Stimulated activated CD4-positive, alpha-beta T cell treated with anti-CD3 and anti-CD28 coated beads, Interleukin-12 subunit alpha, Interleukin-12 subunit beta, amount 100 ng/mL, for 24 hours (primary cell): ENCODE measurements around the gene CHERP.

Experiments
- DNase-seq, 2 experiments: peaks; one replicate each; pipeline ENCODE4 v3.0.0-alpha.2; 2020; ENCODE audit warnings: low read depth in 2 of 2

Gene CHERP

DNA sequence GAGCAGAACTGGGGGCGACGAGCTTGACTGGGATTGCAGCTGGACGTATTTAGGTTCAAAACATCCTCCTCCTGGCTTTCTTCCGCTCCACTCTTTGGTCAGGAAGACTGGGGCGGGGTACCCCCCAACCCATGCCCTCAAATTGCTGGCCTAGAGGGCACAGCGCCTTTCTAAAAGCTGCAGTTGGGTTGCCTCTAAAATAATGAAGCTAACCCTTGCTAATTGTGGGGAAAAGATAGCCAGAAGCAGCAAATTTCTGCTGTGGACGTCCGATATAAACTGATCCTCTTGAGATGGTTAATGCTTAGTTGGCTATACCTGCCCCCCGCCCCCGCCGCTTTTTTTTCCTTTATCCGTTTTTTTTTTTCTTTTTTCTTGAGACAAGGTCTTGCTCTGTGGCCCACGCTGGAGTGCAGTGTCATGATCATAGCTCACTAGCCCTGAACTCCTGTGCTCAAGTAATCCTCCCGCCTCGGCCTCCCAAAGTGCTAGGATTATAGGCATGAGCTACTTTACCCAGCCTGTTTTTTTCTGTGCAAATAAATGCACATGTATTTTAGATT, 754 bp upstream of the CHERP start:
- no peak for DNase-seq

DNA sequence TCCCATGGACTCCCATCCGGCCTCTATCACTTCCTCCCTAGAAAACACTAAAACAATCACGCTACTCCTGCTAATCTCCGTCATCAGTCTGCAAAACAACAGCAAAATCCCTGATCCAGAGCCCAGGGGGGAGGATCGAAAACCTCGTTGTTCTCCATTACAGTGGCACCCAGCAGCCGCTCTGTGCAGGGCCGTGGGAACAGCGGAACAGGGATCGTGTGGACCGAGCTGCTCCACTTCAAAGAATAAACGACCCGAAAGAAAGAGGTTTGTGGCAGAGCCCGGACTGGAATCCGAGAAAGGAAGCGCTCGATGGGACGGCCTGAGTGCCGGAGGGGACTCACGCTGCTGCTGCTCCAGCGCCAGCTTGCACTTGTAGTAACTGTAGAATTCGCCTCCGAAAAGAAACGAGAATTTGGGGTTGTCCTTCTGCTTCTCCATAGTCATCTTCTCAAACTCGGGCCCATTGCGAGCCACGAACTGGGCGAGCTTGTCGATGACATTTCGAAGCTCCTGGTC, 652 bp downstream of the CHERP start:
- no peak for DNase-seq

DNA sequence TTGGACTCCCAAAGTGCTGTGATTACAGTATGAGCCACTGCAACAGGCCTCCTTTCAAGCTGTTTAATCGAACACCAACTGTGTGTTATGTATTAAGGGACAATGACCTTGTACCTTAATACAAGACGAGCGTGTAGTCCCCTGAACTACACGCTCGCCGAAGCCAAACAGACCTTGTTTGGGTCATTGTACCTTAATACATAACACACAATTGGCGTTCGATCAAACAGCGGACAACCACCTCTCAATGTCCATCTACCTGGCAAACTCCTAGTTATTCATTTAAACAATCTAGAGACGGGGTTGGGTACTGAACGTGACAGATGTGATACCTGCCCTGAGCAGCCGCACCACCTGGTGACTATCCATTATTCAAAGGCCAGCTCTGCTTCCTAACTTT, 1.3 kb downstream of the CHERP start:
- DNase-seq = no peak

DNA sequence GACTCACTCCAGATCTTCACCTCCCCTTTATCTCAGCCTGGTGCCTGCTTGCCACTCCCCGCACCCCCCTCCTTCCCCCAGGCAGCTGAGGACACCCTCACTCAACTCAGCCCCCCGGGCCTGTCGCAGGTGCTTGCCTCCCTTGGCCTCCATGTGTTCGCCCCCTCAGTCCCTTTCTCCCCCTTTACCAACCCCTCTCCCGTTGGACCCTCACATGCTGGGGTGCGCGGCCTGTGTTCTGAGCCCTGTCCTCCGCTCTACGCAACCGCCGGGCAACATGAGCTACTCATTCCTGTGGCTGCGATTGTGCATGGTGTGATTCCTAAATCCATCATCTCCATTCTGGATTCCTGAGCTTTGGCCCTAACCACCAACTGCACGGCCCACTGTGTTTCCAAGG, 5.1 kb downstream of the CHERP start:
- no peak for DNase-seq

DNA sequence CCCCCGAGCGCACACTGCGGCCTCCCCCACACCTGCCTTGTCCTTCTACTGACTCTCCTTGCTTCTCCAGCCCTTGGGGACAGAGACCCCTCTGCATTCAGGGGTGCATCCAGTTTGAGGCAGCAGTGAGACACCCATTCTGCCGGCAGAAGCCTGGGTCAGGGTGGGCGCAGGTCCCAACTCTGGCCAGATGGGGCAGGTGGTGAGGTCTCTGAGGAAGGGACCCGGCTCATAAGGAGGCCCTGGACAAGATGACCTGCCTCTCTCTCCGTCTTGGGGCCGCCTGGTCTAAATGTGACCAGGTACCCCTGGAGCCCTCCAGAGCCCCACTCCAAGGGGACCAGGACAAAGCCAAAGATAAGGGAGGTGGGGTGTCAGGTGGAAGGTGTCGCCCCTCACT, 6.1 kb downstream of the CHERP start:
- no peak for DNase-seq

DNA sequence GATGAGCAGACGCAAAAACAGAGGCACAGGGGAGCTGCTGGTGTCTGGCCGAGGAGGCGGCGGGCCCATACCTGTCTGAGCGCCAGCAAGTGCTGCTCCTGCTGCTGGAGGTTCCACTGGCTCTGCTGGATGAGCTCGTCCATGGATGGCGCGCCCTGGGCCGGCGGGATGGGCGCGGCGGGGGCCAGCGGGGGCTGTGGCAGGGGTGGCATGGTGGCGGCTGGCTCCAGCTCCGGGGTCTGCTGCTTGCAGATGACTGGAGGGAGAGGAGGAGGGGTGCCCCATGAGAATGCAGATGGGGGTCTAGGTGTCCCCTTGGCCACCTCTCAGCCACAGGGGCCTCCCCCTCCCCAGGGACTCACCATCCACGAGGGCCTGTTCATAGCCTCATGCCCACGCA, 6.9 kb downstream of the CHERP start:
- DNase-seq = no peak

DNA sequence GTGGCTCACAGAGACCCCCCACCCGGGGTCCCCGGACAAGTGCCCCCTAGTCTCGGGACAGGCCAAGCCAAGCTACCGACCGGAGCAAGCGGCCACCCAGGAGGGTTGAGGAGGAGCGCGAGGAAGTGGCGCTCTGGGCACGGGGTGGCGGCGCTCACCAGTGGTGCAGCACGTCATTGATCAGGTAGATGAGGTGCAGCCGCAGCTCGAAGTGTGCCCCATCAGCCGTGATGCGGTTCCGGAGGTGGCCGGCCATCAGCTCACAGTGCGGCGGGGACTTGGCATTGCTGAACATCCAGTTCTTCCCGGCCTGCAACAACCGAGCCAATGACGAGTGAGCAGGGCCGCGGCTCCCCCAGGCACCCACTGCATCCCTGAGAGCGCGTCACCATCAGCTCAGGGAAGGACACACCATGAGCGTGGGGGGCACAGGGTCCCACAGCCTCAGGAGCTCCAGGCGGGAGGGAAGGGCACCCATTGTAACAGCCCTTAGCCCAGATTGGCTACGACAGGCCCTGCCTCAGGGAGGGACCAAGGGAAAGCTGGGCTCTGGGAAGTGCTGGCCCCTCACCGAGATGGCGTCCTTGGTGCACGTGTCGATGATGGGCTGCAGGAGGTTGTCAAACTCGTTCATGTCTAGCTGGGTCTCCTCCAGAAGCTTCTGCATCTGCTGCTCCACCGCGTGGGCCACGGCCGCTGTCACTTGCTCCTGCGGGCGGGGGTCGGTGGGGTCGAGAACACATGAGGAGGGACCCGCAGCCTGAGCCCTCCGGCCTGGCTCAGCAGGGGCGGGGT, 9.6 kb downstream of the CHERP start:
- DNase-seq = no peak

DNA sequence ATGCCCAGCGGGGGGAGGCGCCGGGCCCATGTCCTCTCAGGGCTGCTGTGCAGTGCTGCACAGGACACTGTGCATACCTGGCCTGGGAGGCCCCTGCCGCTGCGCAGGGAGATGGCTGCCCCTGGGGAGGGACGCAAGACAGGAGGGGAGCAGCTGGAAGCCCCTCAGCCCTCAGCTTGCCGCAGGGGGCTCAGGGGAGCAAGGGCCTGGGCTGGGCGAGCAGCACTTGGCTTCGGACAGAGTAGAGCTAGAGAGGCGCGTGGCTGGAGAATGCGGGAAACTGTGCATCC, 10.9 kb downstream of the CHERP start:
- no peak for DNase-seq

DNA sequence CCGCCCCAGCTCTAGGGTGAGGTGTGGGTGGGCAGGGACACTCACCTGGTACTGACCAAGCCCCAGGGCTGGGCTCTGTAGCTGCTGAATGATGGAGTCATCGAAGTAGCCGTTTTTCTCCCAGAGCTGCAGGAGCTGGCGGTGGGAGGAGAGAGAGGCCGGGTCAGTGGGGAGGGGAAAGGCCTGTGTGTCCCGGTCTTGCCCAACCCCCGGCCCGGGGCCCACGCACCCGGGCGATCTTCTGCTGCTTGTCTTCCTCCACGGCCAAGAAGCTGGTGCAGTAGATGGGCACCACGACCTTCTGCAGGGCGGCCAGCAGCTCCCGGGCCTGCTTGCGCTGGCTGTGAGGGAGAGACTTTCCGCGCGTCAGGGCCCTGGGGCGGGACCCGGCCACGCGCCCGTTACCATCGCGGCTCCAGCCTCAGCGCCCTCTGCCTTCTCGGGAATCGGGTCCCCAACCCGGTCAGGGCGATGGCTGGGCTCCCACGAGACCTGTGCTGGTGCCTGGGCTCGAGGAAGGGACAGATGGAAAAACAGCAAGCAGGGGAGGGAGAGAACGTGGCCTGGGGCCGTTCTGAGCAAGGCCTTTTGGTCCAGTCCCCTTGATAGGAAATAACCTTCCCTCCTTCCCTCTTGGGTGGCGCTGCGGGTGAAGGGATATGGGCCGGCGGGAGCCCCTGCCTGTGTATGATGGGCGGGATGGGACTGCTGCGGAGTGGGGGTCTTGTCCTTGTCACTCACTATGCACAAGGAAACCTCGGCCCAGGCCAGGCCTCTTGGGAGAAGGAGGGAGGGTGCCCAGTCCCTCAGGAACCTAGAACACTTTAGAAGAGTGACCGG, 11.5 kb downstream of the CHERP start:
- no peak for DNase-seq

DNA sequence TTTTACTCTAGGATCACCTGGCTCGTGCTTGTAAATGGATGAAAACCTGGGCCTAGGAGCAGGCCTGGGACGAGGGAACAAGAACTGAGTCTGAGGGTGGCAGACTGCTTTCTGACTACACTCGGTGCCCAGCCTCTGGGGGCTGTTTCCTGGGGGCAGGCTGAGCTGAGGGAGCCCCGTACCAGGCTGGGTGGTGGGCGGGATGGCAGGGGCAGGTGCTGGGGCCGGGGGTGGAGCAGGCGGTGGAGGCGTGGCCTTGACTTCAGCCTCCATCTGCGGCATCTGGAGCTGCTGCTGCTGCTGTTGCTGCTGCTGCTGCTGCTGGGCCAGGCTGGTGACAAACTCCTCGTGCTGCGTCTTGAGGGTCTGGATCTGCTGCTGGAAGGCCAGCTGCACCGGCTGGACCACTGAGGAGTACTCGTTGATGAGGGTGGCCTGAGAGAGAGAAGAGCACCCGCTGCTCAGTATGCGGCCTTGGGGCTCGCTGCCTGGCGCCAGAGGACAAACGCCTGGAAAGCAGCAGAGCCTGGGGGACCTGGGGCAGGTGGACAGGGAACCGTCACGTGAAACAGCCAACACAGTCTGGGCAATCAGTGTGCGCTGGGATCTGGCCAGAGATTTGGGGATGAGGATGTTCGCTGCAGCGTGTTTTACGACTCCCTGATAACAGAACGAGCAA, 12.6 kb downstream of the CHERP start:
- DNase-seq = no peak

DNA sequence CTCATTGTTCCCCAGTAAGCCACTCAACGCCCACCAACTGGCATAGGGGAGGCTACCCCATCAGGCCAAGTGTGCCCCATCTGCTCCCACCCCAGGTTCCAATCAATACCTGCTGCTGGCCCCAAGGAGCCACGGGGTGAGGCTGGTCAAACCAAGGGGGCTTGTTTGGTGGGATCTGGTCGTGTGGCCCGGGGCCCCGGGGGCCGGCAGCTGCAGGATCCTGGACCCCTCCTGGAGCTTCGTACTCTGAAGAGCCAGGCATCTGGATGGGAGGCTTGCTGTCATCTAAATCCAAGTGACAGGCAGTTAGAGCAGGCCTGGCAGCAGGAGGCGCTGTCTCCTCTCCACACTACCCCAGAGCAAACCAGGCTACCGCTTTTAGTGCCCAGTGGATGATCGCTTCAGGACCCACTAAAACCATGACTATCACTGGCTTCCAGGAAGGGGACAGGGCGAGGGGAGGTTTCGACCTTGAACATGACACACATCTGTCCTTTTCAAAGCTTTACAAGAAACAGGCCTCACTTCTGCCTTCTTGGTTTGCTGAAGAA, 14.2 kb downstream of the CHERP start:
- no peak for DNase-seq

DNA sequence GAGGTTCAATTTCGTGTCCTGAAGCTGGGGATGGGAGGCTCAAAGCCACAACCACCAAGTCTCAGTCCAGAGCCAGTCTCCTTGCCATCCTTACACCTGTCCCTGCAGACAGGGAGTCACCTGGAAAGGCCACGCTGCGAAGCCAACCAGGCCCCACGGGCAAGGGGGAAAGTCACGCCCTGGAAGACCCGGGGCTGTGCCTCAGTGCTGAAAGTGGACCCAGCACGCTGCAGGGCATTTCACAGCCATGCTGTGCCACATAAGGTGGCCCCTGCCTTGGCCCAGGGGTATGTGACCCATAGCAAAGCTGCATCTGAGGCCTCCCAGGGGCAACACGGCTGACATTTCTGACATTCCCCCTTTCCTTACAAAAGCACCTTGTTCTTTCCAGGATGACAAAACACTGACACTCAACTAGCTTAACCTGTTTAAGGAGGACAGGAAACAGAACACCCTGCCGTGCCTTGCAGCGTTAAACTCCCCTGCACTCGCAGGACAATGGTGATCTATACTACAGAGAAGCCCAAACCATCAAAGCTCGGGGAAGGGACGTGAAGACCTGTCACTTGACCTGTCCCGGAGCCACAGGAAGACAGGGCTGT, 14.8 kb downstream of the CHERP start:
- no peak for DNase-seq

DNA sequence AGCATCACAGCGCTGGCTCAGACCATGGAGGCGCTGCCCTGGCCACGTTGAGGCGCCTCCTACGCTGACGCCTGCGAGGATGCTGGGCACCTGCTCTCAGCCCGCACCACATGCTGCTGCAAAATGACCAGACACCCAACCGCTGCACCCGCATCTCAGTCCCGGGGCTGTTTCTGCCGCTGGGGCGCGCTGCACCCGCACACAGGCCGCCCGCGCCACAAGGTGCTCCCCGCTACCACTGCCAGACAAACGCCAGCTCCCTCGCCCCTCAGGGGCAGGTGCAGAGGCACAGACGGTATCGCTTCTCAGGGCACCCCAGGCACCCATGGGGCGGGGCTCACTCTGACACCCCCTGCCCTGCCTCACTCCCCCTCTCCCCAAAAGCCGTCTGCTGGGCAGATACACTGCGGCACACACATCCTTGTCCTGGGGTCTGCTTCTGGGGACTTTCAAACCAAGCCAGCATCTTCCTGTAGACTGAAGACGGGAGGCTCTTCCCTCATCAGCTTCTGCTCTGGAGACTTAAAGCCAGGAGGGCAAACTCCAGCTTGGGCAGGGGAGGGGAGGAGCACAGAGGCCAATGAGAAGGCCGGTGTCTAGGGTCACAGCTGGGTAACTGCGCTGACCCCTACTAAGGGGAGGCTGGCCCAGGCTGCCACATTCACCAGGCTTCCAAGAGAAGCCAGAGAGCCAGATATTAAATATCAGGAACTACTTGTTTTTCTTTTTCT, 16.3 kb downstream of the CHERP start:
- DNase-seq = no peak

DNA sequence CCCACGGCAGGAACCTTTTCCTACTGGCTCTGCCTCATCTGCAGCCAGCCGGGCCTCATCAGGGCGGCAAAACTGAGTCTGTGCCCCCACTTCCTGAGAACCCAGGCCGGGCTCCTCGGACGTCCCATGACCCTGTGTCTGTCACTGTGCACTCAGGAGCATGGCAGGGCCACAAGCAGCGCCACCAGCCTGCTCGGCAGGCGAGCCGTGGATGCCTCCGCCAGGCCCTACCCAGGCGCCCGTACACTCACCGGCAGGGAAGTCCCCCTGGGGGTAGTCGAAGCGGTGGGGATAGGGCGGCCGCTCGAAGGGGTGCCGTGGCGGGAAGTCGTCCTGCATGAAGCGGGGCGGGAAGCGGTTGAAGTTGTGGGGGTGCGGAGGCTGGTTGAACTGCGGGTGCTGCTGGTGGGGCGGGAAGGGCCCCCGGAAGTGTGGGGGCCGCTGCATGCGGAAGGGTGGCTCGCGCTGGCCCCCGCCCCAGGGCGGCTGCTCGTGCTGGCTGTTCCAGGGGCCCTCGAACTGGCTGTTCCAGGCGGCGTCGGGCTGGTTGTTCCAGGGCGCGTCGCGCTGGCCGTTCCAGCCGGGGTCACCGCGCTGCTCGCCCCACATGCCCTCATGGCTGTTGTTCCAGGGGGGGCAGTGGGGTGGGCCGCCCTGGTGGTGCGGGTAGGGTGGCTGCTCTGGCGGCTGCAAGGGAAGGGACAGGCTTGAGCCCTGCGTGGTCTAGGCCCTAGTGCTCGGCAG, 17.1 kb downstream of the CHERP start:
- DNase-seq = no peak

DNA sequence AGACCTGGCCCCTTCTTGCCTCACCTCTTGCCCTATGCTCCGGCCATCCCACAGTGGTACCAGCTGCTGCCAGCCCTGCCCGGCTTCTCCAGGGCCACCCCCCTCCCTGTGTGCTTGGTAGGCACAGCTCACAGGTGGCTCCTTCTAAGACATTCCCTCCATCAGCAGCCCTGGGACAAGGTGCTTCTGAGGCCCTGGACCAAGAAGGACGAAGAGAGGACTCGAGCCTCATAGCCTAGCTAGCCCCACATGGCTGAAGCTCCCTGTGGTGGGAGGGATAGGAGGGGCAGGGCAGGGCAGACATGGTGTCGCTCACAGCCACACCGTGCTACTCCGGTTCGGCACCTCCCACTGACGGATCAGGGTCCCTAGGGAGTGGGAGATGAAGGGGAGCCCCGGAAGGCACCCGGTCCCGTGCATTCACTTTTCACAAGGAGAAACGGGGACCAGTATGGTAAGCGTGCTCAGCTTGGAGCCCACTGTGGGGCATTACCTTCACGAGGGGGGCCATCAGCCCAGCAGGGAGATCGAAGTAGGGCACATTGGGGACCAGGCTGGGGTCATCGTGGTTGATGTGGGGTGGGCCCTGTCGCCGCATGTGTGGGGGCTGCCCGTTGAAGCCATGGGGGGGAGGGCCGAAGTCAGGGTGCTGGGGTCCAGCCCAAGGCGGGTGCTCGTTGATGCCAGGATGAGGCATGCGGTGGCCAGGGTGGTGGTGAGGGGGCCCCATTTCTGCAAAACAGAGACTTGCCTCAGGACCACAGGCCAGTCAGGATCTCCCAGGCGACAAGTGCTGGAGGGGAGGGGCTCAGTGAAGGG, 19.5 kb downstream of the CHERP start:
- DNase-seq = no peak

DNA sequence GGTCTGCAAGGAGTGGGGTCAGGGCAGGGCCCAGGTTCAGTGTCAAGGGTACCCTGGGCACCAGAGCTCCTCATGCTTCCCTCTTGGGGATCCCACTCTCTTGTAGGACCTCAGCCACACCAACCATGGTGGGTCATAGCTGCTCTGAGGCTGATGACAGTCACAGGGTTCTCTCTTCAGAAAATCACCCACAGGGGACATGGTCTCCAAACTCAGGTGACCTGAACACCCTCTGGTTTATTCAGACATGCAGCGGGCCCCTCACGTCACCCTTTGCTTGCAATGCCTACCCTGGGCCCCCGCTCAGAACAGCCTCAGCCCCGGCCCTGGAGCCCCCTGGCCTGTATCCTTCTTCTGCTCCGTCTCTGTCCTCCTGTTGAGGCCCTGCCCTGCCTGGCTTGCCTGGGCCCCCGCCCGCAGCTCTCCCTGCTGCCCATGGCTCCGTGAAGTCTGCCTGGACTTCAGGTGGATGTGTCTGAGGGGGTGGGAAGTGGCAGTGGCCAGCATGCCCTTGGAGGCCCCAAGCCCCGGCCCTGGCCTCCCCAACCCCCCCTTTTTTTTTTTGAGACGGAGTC, 20.4 kb downstream of the CHERP start:
- DNase-seq = no peak

DNA sequence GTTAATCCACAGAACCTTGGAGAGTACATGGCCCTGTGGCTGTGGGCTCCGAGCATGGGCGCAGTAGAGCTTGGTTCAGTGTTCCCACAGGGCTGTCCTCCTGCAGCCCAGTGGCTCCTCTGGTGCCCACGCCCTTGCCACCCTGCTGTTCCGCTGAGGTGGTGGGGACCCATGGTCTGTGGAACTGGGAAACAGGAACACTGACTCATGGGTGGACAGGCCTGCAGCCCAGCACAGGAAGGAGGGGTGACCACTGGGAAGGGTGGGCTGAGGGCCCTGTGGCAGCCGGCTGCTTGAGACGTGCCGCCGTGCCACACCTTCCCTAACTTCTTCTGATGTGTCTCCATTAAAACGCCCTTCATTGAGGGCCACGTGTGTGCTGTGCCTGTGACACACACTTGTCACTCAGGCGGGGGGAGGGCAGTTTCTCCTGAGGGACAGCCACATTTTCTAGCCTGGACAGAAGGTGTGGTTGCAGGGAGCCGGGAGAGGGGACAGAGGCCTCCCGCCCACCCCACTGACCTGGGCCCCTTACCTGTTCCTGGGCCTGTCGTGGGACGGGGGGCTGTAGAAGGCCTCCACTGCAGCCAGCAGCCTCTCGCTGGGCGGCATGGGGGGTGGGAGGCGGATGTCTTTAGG, 21.1 kb downstream of the CHERP start:
- DNase-seq = no peak
